Measurements from ENCODE around the gene AUTS2. TPM values are rescaled to one million over a fixed set of nuclear protein-coding genes. Genes with fewer than 3 reads are reported as not detected.

AUTS2 gene
- total RNA-seq, 1 donor from 2014 or later, result 80.6 TPM

GRCh38 chr7:70778585-70778984 lies 1180.3 kb downstream of the AUTS2 start:
- DNase-seq (ENCODE audit: extremely low spot score, unreplicated experiment), result no peak
- TF ChIP-seq CTCF (IDR thresholded peaks at IDR 0.05), result no peak
- H3K4me3 Mint-ChIP-seq (ENCODE audit: unreplicated experiment), result no peak overlapping the region
- H3K9me3 Mint-ChIP-seq (ENCODE audit: unreplicated experiment), result no peaks in the 10 kb centered on the region
- no peaks in the 10 kb centered on the region for H3K4me1 Mint-ChIP-seq (ENCODE audit: unreplicated experiment)
- H3K27ac Mint-ChIP-seq (ENCODE audit: unreplicated experiment), result no peak overlapping the region
- H3K27me3 Mint-ChIP-seq (ENCODE audit: unreplicated experiment), result no peaks in the 10 kb centered on the region
- H3K36me3 Mint-ChIP-seq (ENCODE audit: unreplicated experiment), result peaks cover 65% of the 10 kb centered on the region

DNA sequence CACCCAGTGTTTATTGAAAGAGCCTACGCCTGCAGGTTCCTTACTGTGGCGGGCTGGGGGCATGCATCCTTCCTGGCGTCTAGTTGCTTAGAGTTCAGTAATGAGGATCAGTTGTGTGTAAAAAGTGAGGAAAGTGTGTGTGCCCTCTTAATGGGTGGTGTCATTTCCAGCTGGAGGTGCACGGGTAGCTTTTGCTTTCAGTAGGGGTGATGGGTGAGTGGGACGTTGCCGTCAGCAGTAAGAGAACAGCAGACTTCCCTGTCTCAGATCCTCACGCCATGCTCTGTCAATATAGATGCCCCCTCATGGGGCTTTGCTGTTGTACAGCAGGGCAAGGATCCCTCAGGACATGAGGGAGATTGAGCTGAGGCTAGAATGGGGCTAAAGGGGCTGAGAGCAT lies 1181.0 kb downstream of the AUTS2 start:
- no peak overlapping the region for H3K4me3 Mint-ChIP-seq (ENCODE audit: unreplicated experiment)
- no peak for TF ChIP-seq CTCF (IDR thresholded peaks at IDR 0.05)

DNA sequence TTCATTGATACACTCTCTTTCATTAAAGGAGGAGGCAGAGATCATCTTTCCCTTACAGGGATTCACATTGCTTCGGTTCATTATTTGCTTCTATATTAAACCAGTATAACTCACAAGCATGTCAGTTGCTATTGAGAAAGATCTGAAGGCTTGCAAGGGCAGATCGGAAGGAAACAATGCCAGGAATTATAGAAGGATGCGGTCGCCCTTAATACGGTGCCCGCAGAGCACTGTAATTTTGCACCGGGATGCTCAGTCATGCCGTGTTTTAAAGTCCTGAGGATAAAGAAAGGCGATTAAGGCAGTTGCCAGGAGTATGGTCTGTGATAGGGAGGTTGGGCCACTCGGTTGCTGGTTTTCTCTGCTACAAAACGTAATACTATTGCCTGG lies 1183.6 kb downstream of the AUTS2 start:
- no peak for TF ChIP-seq CTCF (IDR thresholded peaks at IDR 0.05)
- Mint-ChIP-seq H3K4me1 (ENCODE audit: unreplicated experiment) (peaks cover 4% of the 10 kb centered on the region), H3K27ac (ENCODE audit: unreplicated experiment) (no peak overlapping the region), H3K36me3 (ENCODE audit: unreplicated experiment) (peaks cover 60% of the 10 kb centered on the region), H3K9me3 (ENCODE audit: unreplicated experiment) (no peaks in the 10 kb centered on the region), H3K4me3 (ENCODE audit: unreplicated experiment) (no peak overlapping the region), H3K27me3 (ENCODE audit: unreplicated experiment) (no peaks in the 10 kb centered on the region)
- DNase-seq (ENCODE audit: extremely low spot score, unreplicated experiment), result no peak

More for the DNA sequence above, 1181.0 kb downstream of the AUTS2 start:
- Mint-ChIP-seq H3K9me3 (ENCODE audit: unreplicated experiment) (no peaks in the 10 kb centered on the region), H3K27ac (ENCODE audit: unreplicated experiment) (no peak overlapping the region), H3K4me1 (ENCODE audit: unreplicated experiment) (no peaks in the 10 kb centered on the region), H3K27me3 (ENCODE audit: unreplicated experiment) (no peaks in the 10 kb centered on the region), H3K36me3 (ENCODE audit: unreplicated experiment) (peaks cover 65% of the 10 kb centered on the region)
- DNase-seq (ENCODE audit: extremely low spot score, unreplicated experiment), result no peak

- Mint-ChIP-seq H3K27me3 (ENCODE audit: unreplicated experiment) (no peaks in the 10 kb centered on the region), H3K36me3 (ENCODE audit: unreplicated experiment) (peaks cover 61% of the 10 kb centered on the region), H3K4me1 (ENCODE audit: unreplicated experiment) (peaks cover 8% of the 10 kb centered on the region), H3K9me3 (ENCODE audit: unreplicated experiment) (no peaks in the 10 kb centered on the region), H3K27ac (ENCODE audit: unreplicated experiment) (no peak overlapping the region), H3K4me3 (ENCODE audit: unreplicated experiment) (no peak overlapping the region)
- TF ChIP-seq CTCF (IDR thresholded peaks at IDR 0.05), result no peak
- no peak for DNase-seq (ENCODE audit: extremely low spot score, unreplicated experiment)
These were observed 1184.5 kb downstream of the AUTS2 start for GRCh38 chr7:70782796-70783195.

DNA sequence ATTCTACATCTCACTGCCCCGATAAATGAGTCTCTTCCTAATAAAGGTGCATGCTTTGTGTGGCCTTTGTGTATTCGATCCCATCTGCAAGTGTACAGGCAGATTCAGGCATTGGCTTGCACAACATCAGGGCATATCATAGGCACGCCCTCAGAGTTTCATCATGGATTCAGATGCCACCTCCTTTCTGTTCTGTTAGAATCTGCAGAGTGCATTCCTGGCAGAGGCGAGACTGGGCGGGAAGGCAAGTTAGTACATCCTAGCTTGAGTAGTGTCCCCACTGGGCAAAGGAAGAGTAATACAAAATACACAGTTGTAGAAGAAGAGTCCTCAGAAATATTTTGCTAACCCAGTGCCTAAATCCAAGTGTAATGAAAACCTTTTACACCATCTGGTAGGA lies 1187.2 kb downstream of the AUTS2 start:
- no peak for TF ChIP-seq CTCF (IDR thresholded peaks at IDR 0.05)
- no peak for DNase-seq (ENCODE audit: extremely low spot score, unreplicated experiment)
- no peak overlapping the region for H3K4me3 Mint-ChIP-seq (ENCODE audit: unreplicated experiment)
- H3K4me1 Mint-ChIP-seq (ENCODE audit: unreplicated experiment), result peaks cover 8% of the 10 kb centered on the region
- H3K27me3 Mint-ChIP-seq (ENCODE audit: unreplicated experiment), result no peaks in the 10 kb centered on the region
- no peaks in the 10 kb centered on the region for H3K9me3 Mint-ChIP-seq (ENCODE audit: unreplicated experiment)
- peaks cover 53% of the 10 kb centered on the region for H3K36me3 Mint-ChIP-seq (ENCODE audit: unreplicated experiment)
- H3K27ac Mint-ChIP-seq (ENCODE audit: unreplicated experiment), result no peak overlapping the region
